Smooth muscle cell (in vitro differentiated cells): Measurements from ENCODE around the gene ESM1. TPM values are rescaled to one million over a fixed set of nuclear protein-coding genes. Genes with fewer than 3 reads are reported as not detected.

Experiments used
- DNase-seq: peaks from one replicate; lab custom pipeline; 2025; ENCODE audit not compliant: unreplicated experiment; lab: John Stamatoyannopoulos, UW
- H2AFZ ChIP-seq: fragments of 200-600 bp; sonication (generic); 2 replicates; pipeline ENCODE4 v1.6.0; 2016; ENCODE audit warnings: antibody characterized with exemption, low read depth, mild to moderate bottlenecking
- H3F3A ChIP-seq: fragments of 200-600 bp; sonication (generic); 2 replicates; pipeline ENCODE4 v1.6.0; 2017; ENCODE audit warnings: antibody characterized with exemption, low read depth
- H3K27ac ChIP-seq: fragments of 200-600 bp; sonication (generic); 2 replicates; pipeline ENCODE4 v1.5.1; 2016; ENCODE audit warnings: low read depth, mild to moderate bottlenecking
- H3K27me3 ChIP-seq: fragments of 200-600 bp; sonication (generic); 2 replicates; pipeline ENCODE4 v1.6.1; 2016; ENCODE audit warnings: low read depth, mild to moderate bottlenecking
- H3K36me3 ChIP-seq: fragments of 200-600 bp; sonication (generic); 2 replicates; pipeline ENCODE4 v1.5.1; 2016; ENCODE audit warnings: low read depth
- H3K4me1 ChIP-seq: fragments of 200-600 bp; sonication (generic); 2 replicates; pipeline ENCODE4 v1.5.1; 2016; ENCODE audit warnings: low read depth
- H3K4me2 ChIP-seq: fragments of 200-600 bp; sonication (generic); 2 replicates; pipeline ENCODE4 v1.6.0; 2016; ENCODE audit warnings: mild to moderate bottlenecking
- H3K4me3 ChIP-seq: fragments of 200-600 bp; sonication (generic); 2 replicates; pipeline ENCODE4 v1.5.1; 2016; ENCODE audit warnings: mild to moderate bottlenecking
- H3K79me2 ChIP-seq: fragments of 200-600 bp; sonication (generic); 2 replicates; pipeline ENCODE4 v1.6.0; 2016; ENCODE audit warnings: low read depth, mild to moderate bottlenecking
- H3K9ac ChIP-seq: fragments of 200-600 bp; sonication (generic); 2 replicates; pipeline ENCODE4 v1.6.0; 2016; ENCODE audit warnings: low read depth
- H3K9me3 ChIP-seq: fragments of 200-600 bp; sonication (generic); replicated peaks from 2 replicates; pipeline ENCODE4 v1.5.1; 2016; ENCODE audit warnings: low read depth
- H4K20me1 ChIP-seq: fragments of 200-600 bp; sonication (generic); 2 replicates; pipeline ENCODE4 v1.6.0; 2016; ENCODE audit warnings: low read depth
- WGBS: methylation state at CpG from one replicate; pipeline ENCODE4 v1.1.7; 2016; ENCODE audit warnings: low lambda C conversion rate; 5-methylcytosine and 5-hydroxymethylcytosine counted together
- polyA plus RNA-seq: library from polyadenylated mRNA; unstranded; fragments of >200 nt; fragmentation: Nextera tagmentation; extraction: Ambion mirVana; gene quantifications from 2 replicates; pipeline ENCODE4 v1.2.1, GENCODE V29; 2016
- total RNA-seq: library from RNA; depleted of rRNA; stranded (reverse); fragments of >200 nt; gene quantifications from 2 replicates; pipeline ENCODE4 v1.2.3, GENCODE V29; 2014
- TF ChIP-seq, protein P1 (sequence below): fragments of 200-600 bp; sonication (generic); IDR thresholded peaks from 2 replicates; pipeline ENCODE4 v1.5.1; 2017; ENCODE audit warnings: borderline replicate concordance, mild to moderate bottlenecking, antibody characterized with exemption; ENCODE audit not compliant: insufficient read depth, poor library complexity, severe bottlenecking

Gene ESM1
- total and polyA plus RNA-seq, 2 experiments from 2014 or later: not detected

GRCh38 chr5:54995168-54995567 lies 9.8 kb upstream of the ESM1 start:
- Histone ChIP-seq H3K9ac (no peak overlapping the region), H3K79me2 (no peaks in the 10 kb centered on the region), H3K4me2 (no peak overlapping the region), H4K20me1 (no peaks in the 10 kb centered on the region), H3K4me1 (peaks cover 14% of the 10 kb centered on the region), H3K27me3 (no peaks in the 10 kb centered on the region), H3F3A (no peaks in the 10 kb centered on the region), H3K4me3 (no peak overlapping the region), H2AFZ (no peak overlapping the region), H3K27ac (no peak overlapping the region), H3K9me3 (no peaks in the 10 kb centered on the region), H3K36me3 (no peaks in the 10 kb centered on the region)
- 84% methylated on average over 3 of the region's 3 CpGs for WGBS
- DNase-seq: no peak
- TF ChIP-seq, protein P1, sequence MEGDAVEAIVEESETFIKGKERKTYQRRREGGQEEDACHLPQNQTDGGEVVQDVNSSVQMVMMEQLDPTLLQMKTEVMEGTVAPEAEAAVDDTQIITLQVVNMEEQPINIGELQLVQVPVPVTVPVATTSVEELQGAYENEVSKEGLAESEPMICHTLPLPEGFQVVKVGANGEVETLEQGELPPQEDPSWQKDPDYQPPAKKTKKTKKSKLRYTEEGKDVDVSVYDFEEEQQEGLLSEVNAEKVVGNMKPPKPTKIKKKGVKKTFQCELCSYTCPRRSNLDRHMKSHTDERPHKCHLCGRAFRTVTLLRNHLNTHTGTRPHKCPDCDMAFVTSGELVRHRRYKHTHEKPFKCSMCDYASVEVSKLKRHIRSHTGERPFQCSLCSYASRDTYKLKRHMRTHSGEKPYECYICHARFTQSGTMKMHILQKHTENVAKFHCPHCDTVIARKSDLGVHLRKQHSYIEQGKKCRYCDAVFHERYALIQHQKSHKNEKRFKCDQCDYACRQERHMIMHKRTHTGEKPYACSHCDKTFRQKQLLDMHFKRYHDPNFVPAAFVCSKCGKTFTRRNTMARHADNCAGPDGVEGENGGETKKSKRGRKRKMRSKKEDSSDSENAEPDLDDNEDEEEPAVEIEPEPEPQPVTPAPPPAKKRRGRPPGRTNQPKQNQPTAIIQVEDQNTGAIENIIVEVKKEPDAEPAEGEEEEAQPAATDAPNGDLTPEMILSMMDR: no peak

- H4K20me1 ChIP-seq: no peaks in the 10 kb centered on the region
- 64% methylated on average over 2 of the region's 2 CpGs for WGBS
- H2AFZ ChIP-seq: no peak overlapping the region
- DNase-seq: no peak
- peaks cover 14% of the 10 kb centered on the region for H3K4me1 ChIP-seq
- H3K4me3 ChIP-seq: no peak overlapping the region
- H3K9ac ChIP-seq: no peak overlapping the region
- H3K27me3 ChIP-seq: no peaks in the 10 kb centered on the region
- TF ChIP-seq, protein P1: no peak
- no peaks in the 10 kb centered on the region for H3K79me2 ChIP-seq
- H3K36me3 ChIP-seq: no peaks in the 10 kb centered on the region
- no peaks in the 10 kb centered on the region for H3F3A ChIP-seq
- no peaks in the 10 kb centered on the region for H3K9me3 ChIP-seq
- no peak overlapping the region for H3K27ac ChIP-seq
- no peak overlapping the region for H3K4me2 ChIP-seq
Observed at GRCh38 chr5:54994628-54995027, 9.2 kb upstream of the ESM1 start.

- Histone ChIP-seq H3K79me2 (no peaks in the 10 kb centered on the region), H3K4me3 (no peak overlapping the region), H3F3A (no peaks in the 10 kb centered on the region), H3K36me3 (no peaks in the 10 kb centered on the region), H3K9me3 (no peaks in the 10 kb centered on the region), H3K4me2 (no peak overlapping the region), H2AFZ (no peak overlapping the region), H3K9ac (no peak overlapping the region), H3K27me3 (no peaks in the 10 kb centered on the region), H3K27ac (no peak overlapping the region), H4K20me1 (no peaks in the 10 kb centered on the region), H3K4me1 (peaks cover 14% of the 10 kb centered on the region)
- DNase-seq: no peak
- TF ChIP-seq, protein P1: no peak
- 37% methylated on average over 2 of the region's 2 CpGs for WGBS
Observed at GRCh38 chr5:54993318-54993717, 7.9 kb upstream of the ESM1 start.

DNA sequence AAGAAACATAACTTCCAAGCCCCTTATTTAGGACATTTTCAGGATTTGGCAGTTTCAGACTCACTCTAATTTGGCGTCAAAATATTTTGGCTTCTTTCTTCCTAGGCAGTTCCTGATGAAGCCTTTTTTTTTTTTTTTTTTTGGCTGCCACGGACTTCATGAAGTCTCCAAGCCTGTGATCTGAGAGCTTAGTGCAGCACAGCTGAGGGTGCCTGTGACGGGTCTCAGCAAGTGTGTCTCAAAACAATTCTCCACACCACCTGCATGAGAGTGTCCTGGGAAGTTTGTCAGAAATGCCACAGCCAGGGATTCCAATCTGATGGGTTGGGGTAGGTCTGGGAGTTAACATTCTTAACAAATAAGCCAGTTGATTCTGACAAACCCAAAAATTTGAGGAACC lies 6.0 kb upstream of the ESM1 start:
- Histone ChIP-seq H3K27ac (no peak overlapping the region), H3K4me2 (no peak overlapping the region), H3K9ac (no peak overlapping the region), H3K27me3 (no peaks in the 10 kb centered on the region), H3K9me3 (no peaks in the 10 kb centered on the region), H3F3A (no peaks in the 10 kb centered on the region), H3K4me3 (no peak overlapping the region), H3K4me1 (peaks cover 11% of the 10 kb centered on the region), H3K36me3 (no peaks in the 10 kb centered on the region), H2AFZ (no peak overlapping the region), H4K20me1 (no peaks in the 10 kb centered on the region), H3K79me2 (no peaks in the 10 kb centered on the region)
- WGBS: 66% methylated on average over 3 of the region's 3 CpGs
- TF ChIP-seq, protein P1: no peak
- DNase-seq: no peak
